ENCODE results near the gene TEX22.

Gene TEX22

GRCh38 chr14:105422695-105423487 is 24.6 kb downstream of the TEX22 start:
- no peak for DNase-seq

GRCh38 chr14:105423488-105424195 is 25.3 kb downstream of the TEX22 start:
- no peak for DNase-seq

DNA sequence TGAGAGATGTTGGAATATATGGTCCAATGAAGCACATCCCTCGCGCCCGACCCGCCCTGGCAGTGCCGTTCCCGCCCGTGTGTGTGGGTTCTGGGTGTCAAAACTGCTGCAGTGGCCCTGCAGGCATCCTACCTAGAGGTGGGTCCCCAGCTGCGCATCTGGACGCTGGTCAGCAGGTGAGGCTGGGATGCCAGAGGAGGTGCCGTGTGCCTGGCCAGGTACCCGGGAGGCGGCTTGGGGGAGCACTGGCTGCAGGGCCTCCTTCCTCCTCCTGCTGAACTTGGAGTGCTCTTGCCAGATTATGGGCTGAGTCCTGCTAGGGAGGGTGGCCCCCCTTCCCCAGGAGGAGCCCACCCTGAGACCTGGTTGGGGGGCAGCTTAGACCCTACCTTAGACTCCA is 26.5 kb downstream of the TEX22 start:
- DNase-seq: no peak

DNA sequence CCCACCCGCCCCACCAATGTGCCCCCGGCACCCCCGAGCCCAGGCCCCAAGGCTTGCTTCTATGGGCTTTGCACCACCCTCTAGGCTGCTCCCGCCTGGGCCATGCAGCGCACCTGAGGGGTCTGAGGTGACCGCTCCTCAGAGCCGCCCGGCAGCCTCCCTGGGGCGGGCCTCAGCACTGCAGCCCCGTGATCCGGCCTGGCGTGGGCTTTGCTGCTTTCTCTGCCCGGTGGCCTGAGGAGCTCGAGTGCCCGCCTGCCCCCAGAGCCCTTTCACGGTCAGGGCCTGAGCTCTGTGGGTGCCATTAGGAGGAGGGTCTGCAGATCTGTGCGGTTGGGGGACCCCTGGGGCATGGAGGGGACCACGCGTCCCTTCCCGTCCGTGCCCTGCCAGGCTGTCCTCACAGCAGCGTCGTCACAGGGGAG is 27.5 kb downstream of the TEX22 start:
- DNase-seq: no peak

- no peak for DNase-seq
Measured at GRCh38 chr14:105426416-105427130, 28.2 kb downstream of the TEX22 start.

DNA sequence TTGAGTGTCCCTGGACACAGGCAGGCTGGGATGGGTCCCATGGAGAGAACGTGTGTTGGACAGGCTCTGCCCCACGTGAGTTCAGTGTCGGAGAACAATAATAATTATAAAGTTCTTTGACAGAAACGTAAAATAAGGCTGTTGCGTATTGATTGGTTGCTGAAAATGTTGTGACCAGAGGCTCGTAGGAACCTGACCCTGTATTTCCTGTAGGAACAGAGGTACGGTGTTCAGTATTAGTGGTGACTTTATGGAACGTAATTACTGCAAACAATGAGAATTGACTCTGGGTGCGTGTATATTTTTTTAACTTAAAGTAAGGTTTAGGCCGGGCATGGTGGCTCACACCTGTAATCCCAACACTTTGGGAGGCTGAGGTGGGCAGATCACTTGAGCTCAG is 29.1 kb downstream of the TEX22 start:
- DNase-seq: no peak

DNA sequence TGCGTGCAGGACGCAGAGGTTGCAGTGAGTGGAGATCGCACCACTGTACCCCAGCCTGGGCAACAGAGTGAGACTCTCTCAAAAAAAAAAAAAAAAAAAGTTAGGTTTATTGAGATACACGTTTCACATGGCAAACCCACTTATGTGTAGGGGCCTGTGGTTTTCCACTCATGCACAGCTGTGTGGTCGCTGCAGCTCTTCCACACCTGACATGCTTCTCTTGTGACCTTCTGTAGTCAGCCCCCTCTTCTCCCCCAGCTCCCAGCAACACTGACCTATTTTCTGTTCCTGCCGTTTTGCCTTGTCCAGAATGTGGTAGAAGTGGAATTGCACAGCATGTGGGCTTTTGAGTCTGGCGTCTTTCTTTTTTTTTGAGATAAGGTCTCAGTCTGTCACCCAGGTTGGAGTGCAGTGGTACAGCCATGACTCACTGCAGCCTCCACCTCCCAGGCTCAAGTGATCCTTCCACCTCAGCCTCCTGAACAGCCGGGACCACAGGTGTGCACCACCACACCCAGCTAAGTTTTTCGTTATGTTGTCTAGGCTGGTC is 29.7 kb downstream of the TEX22 start:
- DNase-seq: no peak

GRCh38 chr14:105430042-105430441 is 31.7 kb downstream of the TEX22 start:
- DNase-seq: no peak

GRCh38 chr14:105430565-105430964 is 32.2 kb downstream of the TEX22 start:
- no peak for DNase-seq

DNA sequence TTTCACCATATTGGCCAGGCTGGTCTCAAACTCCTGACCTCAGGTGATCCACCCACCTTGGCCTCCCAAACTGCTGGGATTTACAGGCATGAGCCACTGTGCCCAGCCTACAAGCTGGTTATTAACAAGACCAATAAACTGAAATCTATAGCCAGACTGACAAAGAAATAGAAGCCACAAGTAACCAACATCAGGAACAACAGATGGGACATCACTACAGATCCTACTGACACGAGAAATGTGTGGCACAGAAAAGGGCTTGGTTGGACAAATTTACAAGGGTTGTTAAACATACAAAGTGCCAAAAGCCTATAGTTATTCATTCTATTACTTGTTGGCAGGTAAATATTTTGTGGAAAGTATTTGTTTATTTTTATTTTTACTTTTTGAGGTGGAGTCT is 32.9 kb downstream of the TEX22 start:
- DNase-seq: no peak

- no peak for DNase-seq
Measured at GRCh38 chr14:105432657-105433056, 34.3 kb downstream of the TEX22 start.

GRCh38 chr14:105433161-105433605 is 34.8 kb downstream of the TEX22 start:
- DNase-seq: no peak

DNA sequence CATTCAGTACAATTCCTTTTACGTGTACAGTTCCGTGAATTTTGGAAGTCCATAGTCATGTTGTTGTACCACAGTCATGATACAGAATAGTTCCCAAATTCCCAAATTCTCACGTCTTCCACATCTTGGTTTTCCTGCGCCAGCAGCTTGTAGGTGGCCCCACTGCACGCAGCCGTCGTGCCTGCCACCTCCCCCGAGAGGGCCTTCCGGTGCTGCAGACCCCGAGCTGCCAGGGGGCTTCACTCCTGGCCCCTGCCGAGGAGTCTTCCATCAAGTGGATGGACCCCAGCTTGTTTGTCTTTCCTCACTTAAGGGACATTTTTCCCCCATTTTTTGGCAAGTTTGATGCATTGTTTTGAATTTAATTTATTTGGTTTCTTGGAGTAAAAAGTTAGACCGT is 38.1 kb downstream of the TEX22 start:
- no peak for DNase-seq

DNA sequence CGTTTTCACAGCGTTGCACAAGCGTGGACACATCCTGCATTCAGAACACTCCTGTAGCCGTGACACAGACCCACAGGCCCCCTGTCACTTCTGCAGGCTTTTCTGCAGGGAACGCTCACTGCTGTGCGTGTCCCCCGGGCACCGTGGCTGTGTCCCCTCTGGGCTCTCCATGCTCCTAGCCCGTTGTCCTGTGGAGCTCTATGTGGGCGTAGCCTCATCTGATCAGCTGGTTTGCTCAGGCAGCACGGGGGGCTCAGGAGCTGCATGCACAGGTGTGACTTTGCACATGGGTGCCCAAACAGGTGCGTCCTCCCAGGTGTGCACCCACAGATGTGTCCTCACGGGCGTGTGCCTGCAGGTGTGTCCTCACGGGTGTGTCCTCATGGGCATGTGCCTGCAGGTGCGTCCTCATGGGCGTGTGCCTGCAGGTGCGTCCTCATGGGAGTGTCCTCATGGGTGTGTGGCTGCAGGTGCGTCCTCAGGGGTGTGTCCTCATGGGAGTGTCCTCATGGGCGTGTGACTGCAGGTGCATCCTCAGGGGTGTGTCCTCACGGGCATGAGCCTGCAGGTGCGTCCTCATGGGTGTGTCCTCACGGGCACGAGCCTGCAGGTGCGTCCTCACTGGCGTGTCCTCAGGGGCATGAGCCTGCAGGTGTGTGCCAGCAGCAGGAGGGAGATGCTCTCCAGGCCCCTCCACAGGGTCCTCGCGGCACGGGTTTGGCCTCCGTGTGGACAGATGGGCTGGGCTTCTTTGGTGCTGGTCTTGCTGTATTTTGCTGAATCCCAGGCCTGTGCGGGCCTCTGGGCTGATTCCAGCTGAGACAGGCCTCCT is 38.8 kb downstream of the TEX22 start:
- no peak for DNase-seq

- DNase-seq: no peak
Measured at GRCh38 chr14:105437723-105438500, 39.6 kb downstream of the TEX22 start.

- no peak for DNase-seq
Measured at GRCh38 chr14:105439179-105439578, 40.8 kb downstream of the TEX22 start.

DNA sequence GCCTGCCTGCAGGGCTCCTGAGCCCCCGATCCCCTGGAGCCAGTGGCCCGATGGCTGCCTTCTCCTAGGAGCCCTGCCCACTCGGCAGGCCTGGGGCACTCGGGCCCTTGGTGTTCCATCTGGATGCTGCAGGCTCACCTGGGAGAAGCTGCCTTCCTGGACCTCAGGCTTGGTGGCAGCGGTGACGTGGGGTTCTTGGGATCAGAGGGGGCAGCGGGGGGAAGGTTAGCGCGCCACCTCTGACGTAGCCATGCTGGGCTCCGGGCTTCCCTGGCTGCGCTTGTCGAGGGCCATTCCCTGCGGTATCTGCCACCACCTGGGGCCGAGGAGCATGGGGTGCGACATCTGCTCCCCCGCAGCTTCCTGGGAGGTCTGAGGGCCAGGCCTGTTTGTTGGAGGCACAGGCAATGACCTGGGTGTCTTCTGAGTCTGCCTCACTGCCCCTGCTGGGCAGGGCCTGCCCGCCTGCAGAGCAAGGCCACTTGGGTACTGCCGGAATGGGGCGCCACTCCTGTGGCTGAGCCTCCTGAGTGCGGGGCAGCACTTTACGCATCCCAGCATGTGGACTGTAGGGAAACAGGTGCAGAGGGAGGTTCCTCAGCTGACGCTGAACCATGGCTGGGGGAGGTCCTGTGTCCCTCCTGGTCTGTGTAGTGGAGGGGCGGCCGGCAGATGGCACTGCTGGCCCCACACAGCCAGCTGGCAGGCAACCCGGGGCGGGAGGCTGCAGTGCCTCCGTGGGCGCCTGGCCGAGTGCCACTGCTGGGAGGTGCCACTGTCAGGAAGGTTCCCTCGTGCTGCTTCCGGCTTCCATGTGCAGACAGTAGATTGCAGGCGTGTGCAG is 41.6 kb downstream of the TEX22 start:
- DNase-seq: no peak

DNA sequence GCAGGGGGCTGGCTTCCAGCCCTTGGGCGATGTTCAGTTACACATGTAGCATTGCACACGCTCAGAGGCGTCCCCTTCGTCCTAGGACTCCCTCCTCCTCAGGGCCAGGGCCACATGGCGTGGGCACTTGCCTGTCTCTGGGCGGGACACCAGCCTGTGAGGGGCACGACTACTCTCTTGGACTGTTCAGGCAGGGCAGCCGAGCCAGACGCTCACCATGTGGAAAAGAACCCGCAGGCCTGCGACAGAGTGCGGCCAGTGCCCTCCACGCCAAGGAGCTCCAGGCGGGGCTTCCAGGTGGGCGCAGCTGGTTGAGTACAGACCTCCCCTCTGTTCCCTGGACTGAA is 42.2 kb downstream of the TEX22 start:
- DNase-seq: no peak

DNA sequence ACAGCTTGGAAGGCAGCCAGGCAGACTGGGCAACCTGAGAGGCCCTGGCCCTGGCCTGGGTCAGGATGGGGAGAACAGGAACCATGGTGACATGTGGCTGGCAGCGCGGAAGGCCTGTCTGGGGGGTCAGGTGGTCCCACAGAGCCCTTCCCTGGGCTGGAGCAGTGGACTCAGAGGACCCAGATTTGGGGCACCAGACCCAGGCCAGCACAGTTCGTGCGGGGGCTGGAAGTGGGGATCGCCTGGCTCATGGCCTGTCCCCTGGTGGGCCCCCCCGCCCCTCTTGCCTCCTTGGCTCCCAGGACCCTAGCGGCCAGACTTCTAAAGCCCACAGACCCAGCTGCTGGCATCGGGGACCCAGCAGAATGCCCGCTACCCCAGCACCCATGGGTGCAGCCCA is 42.7 kb downstream of the TEX22 start:
- DNase-seq: no peak

- DNase-seq: no peak
Measured at GRCh38 chr14:105442125-105442524, 43.8 kb downstream of the TEX22 start.

DNA sequence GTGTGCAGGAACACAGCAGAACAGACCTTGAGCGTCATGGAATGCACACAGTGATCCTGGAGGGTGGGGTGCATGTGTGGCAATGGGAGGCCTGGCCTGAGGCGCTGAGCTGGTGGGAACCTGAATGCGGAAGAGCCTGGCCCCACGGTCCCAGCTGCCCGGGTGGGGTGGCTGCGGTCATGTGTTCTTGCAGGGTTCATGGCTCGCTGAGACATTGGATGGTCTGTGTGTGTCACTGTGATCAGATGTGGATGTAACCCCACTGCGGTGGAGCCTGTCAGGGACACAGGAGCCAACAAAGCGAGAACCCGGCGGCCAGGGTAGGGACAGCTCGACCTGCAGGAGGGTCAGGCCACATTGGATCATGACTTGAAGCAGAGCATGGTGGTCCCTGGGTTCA is 44.5 kb downstream of the TEX22 start:
- no peak for DNase-seq
